Measurements from ENCODE around the gene ZNF783. TPM values are rescaled to one million over a fixed set of nuclear protein-coding genes. Genes with fewer than 3 reads are reported as not detected.
A peak's percentile ranks its signal among the peaks of the same experiment; 100 is the strongest.
"Not testable (repeated sequence)": the region's sequence is repeated elsewhere in the genome, so short reads cannot be mapped to it uniquely, and the experiment has no call there.

The ZNF783 gene
- total and polyA plus RNA-seq, 7 donors, result 1.2 to 15.2 (median 9.4) TPM

DNA sequence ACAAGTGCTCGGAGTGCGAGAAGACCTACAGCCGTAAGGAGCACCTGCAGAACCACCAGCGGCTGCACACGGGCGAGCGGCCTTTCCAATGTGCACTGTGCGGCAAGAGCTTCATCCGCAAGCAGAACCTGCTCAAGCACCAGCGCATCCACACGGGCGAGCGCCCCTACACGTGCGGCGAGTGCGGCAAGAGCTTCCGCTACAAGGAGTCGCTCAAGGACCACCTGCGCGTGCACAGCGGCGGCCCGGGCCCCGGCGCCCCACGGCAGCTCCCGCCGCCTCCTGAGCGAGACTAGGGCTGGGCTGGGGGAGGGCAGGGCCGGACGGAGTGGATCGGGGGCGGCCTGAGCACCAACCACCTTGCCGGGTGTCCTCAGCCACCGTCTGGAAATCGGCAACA lies 37.6 kb upstream of the ZNF783 start:
- intact Hi-C loops (cut with DNase I), result no loop called here
- 98% methylated on average over 37 of the region's 37 CpGs for WGBS, 2 donors
- Histone ChIP-seq H3K9me3 (no peaks in the 10 kb centered on the region), H3K4me1 (no peaks in the 10 kb centered on the region), H3K27me3 (no peaks in the 10 kb centered on the region), H3K27ac (no peak overlapping the region), H3K4me3 (no peak overlapping the region), H3K36me3 (peaks cover 7 to 64% (median 37%) of the 10 kb centered on the region in 4 donors)
- TF ChIP-seq, protein P1, sequence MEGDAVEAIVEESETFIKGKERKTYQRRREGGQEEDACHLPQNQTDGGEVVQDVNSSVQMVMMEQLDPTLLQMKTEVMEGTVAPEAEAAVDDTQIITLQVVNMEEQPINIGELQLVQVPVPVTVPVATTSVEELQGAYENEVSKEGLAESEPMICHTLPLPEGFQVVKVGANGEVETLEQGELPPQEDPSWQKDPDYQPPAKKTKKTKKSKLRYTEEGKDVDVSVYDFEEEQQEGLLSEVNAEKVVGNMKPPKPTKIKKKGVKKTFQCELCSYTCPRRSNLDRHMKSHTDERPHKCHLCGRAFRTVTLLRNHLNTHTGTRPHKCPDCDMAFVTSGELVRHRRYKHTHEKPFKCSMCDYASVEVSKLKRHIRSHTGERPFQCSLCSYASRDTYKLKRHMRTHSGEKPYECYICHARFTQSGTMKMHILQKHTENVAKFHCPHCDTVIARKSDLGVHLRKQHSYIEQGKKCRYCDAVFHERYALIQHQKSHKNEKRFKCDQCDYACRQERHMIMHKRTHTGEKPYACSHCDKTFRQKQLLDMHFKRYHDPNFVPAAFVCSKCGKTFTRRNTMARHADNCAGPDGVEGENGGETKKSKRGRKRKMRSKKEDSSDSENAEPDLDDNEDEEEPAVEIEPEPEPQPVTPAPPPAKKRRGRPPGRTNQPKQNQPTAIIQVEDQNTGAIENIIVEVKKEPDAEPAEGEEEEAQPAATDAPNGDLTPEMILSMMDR (IDR thresholded peaks at IDR 0.05), result no peak
- TF ChIP-seq POLR2A (IDR thresholded peaks at IDR 0.05), result no peak
- no peak for TF ChIP-seq POLR2AphosphoS5 (IDR thresholded peaks at IDR 0.05)
- no peak for TF ChIP-seq EP300 (IDR thresholded peaks at IDR 0.05)
- no peak for DNase-seq

DNA sequence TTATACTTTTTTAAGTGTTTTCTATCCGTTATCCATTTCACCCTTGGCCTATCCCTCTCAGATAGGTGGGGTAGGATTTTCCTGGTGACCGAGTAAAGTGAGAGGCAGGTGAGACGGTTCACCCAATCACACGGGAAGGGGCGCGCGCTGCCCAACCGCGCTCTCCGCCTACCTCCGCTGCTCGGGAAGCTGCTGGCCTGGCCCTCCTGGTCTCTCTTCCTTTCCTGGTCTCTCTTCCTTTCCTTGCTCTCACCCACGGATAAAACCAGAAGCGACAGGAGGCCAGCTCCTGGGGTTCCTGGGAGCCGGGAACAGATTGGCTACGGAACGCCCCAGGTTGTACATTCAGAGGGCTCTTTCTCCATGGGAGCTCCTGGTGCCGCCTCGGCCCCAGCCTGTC lies 36.9 kb upstream of the ZNF783 start:
- DNase-seq, result no peak
- TF ChIP-seq, protein P1 (IDR thresholded peaks at IDR 0.05), result no peak
- TF ChIP-seq EP300 (IDR thresholded peaks at IDR 0.05) (no peak), POLR2A (IDR thresholded peaks at IDR 0.05) (no peak), POLR2AphosphoS5 (IDR thresholded peaks at IDR 0.05) (no peak)
- intact Hi-C loops (cut with DNase I), result no loop called here
- Histone ChIP-seq H3K27me3 (no peaks in the 10 kb centered on the region), H3K27ac (no peak overlapping the region), H3K9me3 (no peaks in the 10 kb centered on the region), H3K4me1 (no peaks in the 10 kb centered on the region), H3K4me3 (no peak overlapping the region), H3K36me3 (peaks cover 7 to 56% (median 35%) of the 10 kb centered on the region in 4 donors)
- 95 to 97% methylated on average over 19 of the region's 19 CpGs for WGBS, 2 donors

DNA sequence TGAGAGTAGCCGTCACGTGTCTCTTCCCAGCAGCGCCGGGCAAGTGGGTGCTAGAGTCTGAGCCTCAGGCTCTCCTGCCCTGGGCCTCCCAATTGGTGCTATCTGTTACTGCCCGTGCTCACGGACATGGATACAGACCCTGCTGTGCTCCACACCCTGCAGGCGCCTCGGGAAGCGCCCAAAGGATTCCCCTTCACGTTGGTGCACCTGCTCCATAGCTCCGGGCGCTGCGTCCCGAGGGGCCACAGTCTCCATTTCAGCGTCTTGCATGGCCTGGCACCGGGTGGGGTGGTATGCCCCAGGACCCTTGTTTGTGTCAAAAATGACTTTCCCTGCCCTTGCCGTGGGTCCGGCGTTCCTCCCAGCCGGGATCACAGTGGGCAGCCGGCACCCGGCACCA lies 36.3 kb upstream of the ZNF783 start:
- H3K27ac ChIP-seq, result no peak overlapping the region
- H3K9me3 ChIP-seq, result no peaks in the 10 kb centered on the region
- H3K4me1 ChIP-seq, result no peaks in the 10 kb centered on the region
- H3K27me3 ChIP-seq, result no peaks in the 10 kb centered on the region
- TF ChIP-seq EP300 (IDR thresholded peaks at IDR 0.05), result no peak
- TF ChIP-seq, protein P1 (IDR thresholded peaks at IDR 0.05), result no peak
- 93 to 95% methylated on average over 22 of the region's 22 CpGs for WGBS, 2 donors
- H3K4me3 ChIP-seq, result no peak overlapping the region
- intact Hi-C loops (cut with DNase I), result no loop called here
- peaks cover 7 to 51% (median 29%) of the 10 kb centered on the region in 4 donors for H3K36me3 ChIP-seq
- DNase-seq, result no peak

DNA sequence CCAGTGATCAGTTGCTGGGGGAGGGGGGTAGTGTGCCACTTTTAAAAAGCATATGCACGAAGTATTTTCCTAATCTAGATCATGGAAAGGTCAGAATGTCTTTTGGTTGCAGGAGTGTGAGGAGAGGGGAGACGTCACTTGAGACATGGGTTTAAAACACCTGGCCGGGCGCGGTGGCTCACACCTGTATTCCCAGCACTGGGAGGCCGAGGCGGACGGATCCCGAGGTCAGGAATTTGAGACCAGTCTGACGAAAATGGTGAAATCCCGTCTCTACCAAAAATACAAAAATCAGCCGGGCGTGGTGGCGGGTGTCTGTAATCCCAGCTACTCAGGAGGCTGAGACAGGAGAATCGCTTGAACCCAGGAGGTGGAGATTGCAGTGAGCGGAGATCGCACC lies 35.6 kb upstream of the ZNF783 start:
- H3K27me3 ChIP-seq; H3K9me3 ChIP-seq; H3K27ac ChIP-seq; H3K4me3 ChIP-seq; DNase-seq; H3K4me1 ChIP-seq; intact Hi-C loops (cut with DNase I): not testable (repeated sequence)
- H3K36me3 ChIP-seq, result peaks cover 7 to 44% (median 24%) of the 10 kb centered on the region in 4 donors
- WGBS, 2 donors, result 89 to 96% methylated on average over 17 of the region's 17 CpGs

DNA sequence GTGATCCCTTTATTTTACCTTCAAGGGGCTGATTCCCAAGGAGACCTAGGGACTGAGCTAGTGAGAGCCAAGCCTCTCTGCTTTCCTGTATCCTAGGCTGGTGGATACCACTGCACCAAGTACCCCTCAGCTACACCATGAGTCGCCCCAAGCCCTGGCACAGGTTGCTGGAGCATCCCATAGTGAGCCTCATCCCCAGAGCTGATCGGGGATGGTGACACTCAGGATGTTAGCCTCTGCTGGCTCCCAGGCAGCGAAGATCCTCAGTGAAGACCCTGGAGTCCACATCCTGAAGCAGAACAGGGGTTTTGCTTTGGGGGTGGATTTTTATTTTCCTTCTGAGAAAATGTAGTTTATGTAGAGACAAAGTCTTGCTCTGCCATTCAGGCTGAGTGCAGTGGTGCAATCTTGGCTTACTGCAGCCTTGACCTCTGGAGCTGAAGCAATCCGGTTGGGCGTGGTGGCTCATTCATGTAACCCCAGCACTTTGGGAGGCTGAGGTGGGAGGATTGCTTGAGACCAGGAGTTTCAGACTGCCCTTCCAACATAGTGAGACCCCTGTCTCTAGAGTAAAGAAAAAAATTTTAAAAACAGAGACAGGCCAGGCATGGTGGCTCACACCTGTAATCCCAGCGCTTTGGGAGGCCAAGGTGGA lies 35.0 kb upstream of the ZNF783 start:
- no peaks in the 10 kb centered on the region for H3K9me3 ChIP-seq
- H3K36me3 ChIP-seq, result peaks cover 7 to 38% (median 21%) of the 10 kb centered on the region in 4 donors
- no peaks in the 10 kb centered on the region for H3K27me3 ChIP-seq
- 69 to 85% methylated on average over 6 of the region's 6 CpGs for WGBS, 2 donors
- no peak overlapping the region for H3K4me3 ChIP-seq
- intact Hi-C loops (cut with DNase I), result no loop called here
- peak in 1 of 4 donors; percentile 7 for TF ChIP-seq POLR2AphosphoS5 (IDR thresholded peaks at IDR 0.05)
- TF ChIP-seq, protein P1 (IDR thresholded peaks at IDR 0.05), result no peak
- DNase-seq, result no peak
- H3K4me1 ChIP-seq, result no peaks in the 10 kb centered on the region
- no peak overlapping the region for H3K27ac ChIP-seq
